Hematopoietic multipotent progenitor cell treated with erythropoietin and hydrocortisone succinate and interleukin-3 and kit ligand, for 15 days (in vitro differentiated cells): ENCODE data around the gene DEFB115.
"Not testable (repeated sequence)": the region's sequence is repeated elsewhere in the genome, so short reads cannot be mapped to it uniquely, and the experiment has no call there.

Experiments
- DNase-seq: peaks from one replicate; pipeline ENCODE4 v3.0.0-alpha.2; 2015; ENCODE audit warnings: low spot score

Gene DEFB115

GRCh38 chr20:31257364-31257763 is at the start of gene DEFB115:
Gene DEFB115 (plus strand): TSS chr20:31257664. CDS start chr20:31257664, 0 bp downstream.
- DNase-seq, result no peak

GRCh38 chr20:31236953-31237352 is 20.5 kb upstream of the DEFB115 start:
- no peak for DNase-seq

GRCh38 chr20:31237763-31238162 is 19.7 kb upstream of the DEFB115 start:
- DNase-seq, result no peak

DNA sequence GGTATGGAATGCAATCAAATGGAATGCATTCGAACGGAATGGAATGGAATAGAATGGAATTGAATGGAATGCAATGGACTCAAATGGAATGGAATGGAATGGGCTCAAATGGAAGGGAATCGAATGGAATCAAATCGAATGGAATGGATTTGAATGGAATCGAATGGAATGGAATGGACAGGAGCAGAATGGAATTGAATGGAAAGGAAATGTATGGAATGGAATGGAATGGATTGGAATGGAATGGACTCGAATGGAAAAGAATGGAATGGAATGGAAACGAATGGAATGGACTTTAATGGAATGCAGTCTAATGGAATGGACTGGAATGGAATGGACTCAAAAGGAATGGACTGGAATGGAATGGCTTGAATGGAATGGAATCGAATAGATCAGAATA is 18.3 kb upstream of the DEFB115 start:
- no peak for DNase-seq

GRCh38 chr20:31256959-31257358 is 505 bp upstream of the DEFB115 start:
- DNase-seq, result no peak

- DNase-seq, result no peak
Observed at GRCh38 chr20:31260326-31260932, 3.0 kb downstream of the DEFB115 start.

DNA sequence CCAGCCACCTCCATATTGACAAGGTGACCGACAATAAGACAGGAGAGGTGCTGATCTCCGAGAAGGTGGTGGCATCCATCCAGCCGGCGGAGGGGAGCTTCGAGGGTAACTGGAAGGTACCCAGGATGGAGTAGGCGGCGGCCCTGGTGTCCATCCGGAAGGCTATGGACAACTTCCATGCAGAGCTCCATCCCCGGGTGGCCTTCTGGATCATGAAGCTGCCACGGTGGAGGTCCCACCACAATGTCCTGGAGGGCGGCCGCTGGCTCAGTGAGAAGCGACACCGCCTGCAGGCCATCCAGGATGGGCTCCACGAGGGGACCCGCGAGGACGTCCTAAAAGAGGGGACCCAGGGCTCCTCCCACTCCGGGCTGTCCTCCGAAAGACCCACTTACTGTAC is 17.0 kb downstream of the DEFB115 start:
- no peak for DNase-seq

DNA sequence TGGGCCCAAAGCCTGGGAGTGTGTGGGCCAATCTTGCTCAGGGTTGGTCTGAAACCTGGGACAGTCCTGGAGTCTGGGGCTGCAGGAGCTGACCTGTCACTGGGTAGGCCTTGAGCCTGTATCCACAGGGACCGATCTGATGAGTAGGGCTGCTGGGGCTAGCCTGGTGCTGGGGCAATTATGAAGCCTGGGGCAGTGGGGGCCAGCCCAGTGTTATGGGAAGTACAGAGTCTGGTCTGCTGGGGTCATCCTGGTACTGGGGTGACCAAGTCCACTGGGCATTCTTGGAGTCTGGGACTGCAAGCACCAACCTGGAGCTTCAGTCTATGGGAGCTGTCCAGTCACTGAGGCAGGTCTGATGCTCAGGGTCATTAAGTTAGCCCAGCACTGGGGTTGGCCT is 20.7 kb downstream of the DEFB115 start:
- no peak for DNase-seq

DNA sequence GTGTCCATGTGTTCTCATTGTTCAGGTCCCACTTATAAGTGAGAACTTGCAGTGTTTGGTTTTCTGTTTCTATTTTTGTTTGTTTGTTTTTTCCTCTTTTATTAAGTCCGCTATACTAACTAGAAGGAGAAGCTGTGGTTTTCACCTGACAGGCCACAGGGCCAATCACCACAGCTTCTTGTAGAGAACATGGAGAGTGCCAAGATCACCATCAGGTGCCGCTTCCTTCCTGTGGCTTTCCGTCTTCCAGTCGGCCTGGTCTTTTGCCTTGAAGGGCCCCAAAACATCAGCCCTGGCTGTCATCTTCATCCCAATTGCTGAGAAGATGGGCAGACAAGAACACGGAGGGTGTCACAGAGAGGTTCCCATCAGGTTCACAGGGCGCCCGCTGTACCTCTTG is 27.5 kb downstream of the DEFB115 start:
- not testable (repeated sequence) for DNase-seq

- no peak for DNase-seq
Observed at GRCh38 chr20:31308535-31309162, 51.2 kb downstream of the DEFB115 start, which contains the start of gene DEFB116. Gene DEFB116 (minus strand): TSS chr20:31308585. CDS start chr20:31308585, 0 bp downstream.
